Naive B cell (primary cell): ENCODE results near the gene CTIF. TPM values are rescaled to one million over a fixed set of nuclear protein-coding genes. Genes with fewer than 3 reads are reported as not detected.

Experiments used
- ATAC-seq, 2 donors: fragments of 150-1000 bp; cut with Tn5 transposase; 2 replicates each; pipeline ENCODE4 v1.10.0; 2021; ENCODE audit warnings: low read depth in 2 of 2, mild to moderate bottlenecking in 2 of 2, moderate library complexity in 2 of 2
- DNase-seq: peaks from one replicate; pipeline ENCODE4 v3.0.0; 2022
- H3K27ac Mint-ChIP-seq, 6 donors: one replicate each; pipeline ENCODE4 v1.8.0; 2020 to 2022; ENCODE audit warnings: mild to moderate bottlenecking in 6 of 6, mixed read lengths in 6 of 6, moderate library complexity in 5 of 6, inconsistent platforms in 2 of 6
- H3K27me3 Mint-ChIP-seq, 3 donors: one replicate each; pipeline ENCODE4 v1.8.0; 2021 to 2022; ENCODE audit warnings: mixed read lengths in 3 of 3, mild to moderate bottlenecking in 1 of 3
- H3K36me3 Mint-ChIP-seq, 2 donors: one replicate each; pipeline ENCODE4 v1.8.0; 2020 to 2022; ENCODE audit warnings: mixed read lengths in 2 of 2, inconsistent platforms in 1 of 2, mild to moderate bottlenecking in 1 of 2
- H3K4me1 Mint-ChIP-seq, 3 donors: one replicate each; pipeline ENCODE4 v1.8.0; 2020 to 2022; ENCODE audit warnings: mixed read lengths in 3 of 3, inconsistent platforms in 1 of 3, mild to moderate bottlenecking in 1 of 3, moderate library complexity in 1 of 3
- H3K4me3 Mint-ChIP-seq, 8 donors: one replicate each; pipeline ENCODE4 v1.8.0; 2020 to 2022; ENCODE audit warnings: mild to moderate bottlenecking in 8 of 8, mixed read lengths in 8 of 8, moderate library complexity in 8 of 8, inconsistent platforms in 2 of 8
- H3K9me3 Mint-ChIP-seq, 7 donors: one replicate each; pipeline ENCODE4 v1.8.0; 2020 to 2022; ENCODE audit warnings: mixed read lengths in 7 of 7, mild to moderate bottlenecking in 5 of 7, inconsistent platforms in 2 of 7, moderate library complexity in 1 of 7
- polyA plus RNA-seq, 6 donors: library from polyadenylated mRNA; unstranded; fragments of 300-500 nt; fragmentation: Illumina TruSeq; gene quantifications; one replicate each; pipeline ENCODE4 v1.2.3, GENCODE V29; 2021; ENCODE audit warnings: low read depth in 6 of 6

CTIF gene
- polyA plus RNA-seq, 6 donors from 2014 or later: 0.29 to 1.1 (median 0.66) TPM; not detected in 2

DNA sequence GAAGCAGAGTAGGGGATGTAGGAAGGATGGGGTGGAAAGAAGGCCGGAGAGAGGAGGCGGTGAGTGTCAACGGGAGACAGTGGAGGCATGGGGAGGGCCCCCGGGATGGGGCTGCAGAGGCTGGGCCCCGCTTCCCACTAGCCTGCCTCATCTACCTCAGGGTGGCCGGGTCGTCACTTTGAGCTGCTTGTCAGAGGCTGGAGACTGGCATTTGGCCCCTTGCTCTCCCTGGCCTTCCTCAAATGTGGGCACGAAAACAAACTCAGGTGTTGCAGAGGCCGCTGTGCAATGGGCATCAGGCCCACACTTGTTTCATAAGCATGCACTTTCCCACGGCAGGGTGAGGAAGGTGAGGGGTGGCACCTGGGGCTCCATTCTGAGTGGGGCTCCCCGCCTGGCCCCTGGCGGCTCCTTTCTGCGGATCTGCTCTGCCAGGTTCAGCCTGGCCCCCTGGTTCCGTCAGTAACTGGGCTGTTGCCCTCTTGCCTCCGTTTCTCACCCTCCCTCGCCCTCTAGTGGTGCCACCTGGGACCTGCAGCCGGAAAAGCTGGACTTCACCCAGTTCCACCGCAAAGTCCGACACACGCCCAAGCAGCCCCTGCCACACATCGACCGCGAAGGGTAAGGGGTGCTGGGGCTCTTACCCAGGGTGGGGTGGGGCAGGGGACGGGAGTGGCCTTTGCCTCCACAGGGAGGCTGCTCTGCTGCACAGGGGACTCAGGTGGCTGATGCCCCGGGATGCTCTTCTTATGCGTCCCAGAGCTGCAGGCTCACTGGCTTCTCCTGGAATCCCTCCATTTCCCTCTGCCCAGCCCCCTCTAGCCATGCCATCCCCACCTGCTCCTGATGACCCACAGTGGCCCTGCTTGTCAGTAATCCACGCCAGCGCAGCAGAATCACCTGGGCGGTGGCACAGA, 125.4 kb downstream of the CTIF start:
- no peak for ATAC-seq
- H3K9me3 Mint-ChIP-seq: peaks cover 0 to 9% (median 5%) of the 10 kb centered on the region in 7 donors
- H3K27ac Mint-ChIP-seq: peak overlapping the region in 2 of 6 donors; percentile 70 to 82
- H3K4me3 Mint-ChIP-seq: no peak overlapping the region
- H3K36me3 Mint-ChIP-seq: peaks cover 12 to 14% of the 10 kb centered on the region in 2 donors
- no peaks in the 10 kb centered on the region for H3K27me3 Mint-ChIP-seq
- peak; percentile 14 for DNase-seq
- peaks cover 0 to 15% (median 4%) of the 10 kb centered on the region in 3 donors for H3K4me1 Mint-ChIP-seq

DNA sequence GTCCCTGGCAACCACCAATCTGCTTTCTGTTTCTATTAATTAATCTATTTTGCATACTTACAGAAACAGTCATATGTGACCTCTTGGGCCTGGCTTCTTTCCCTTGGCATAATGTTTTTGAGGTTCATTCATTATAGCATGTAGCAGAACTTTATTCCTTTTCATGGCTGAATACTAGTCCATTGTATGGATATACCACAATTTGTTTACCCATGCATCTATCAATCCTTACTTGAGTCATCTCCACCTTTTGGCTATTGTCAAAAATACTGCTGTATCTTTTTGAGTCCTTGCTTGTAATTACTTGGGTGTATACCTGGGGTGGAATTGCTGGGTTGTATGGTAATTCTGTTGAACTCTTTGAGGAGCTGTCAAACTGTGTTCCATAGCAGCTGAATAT, 126.8 kb downstream of the CTIF start:
- H3K4me3 Mint-ChIP-seq: no peak overlapping the region
- no peak overlapping the region for H3K27ac Mint-ChIP-seq
- DNase-seq: no peak
- peaks cover 12 to 14% of the 10 kb centered on the region in 2 donors for H3K36me3 Mint-ChIP-seq
- no peak for ATAC-seq
- peaks cover 0 to 15% (median 4%) of the 10 kb centered on the region in 3 donors for H3K4me1 Mint-ChIP-seq
- H3K9me3 Mint-ChIP-seq: peaks cover 0 to 15% (median 5%) of the 10 kb centered on the region in 7 donors
- H3K27me3 Mint-ChIP-seq: no peaks in the 10 kb centered on the region

DNA sequence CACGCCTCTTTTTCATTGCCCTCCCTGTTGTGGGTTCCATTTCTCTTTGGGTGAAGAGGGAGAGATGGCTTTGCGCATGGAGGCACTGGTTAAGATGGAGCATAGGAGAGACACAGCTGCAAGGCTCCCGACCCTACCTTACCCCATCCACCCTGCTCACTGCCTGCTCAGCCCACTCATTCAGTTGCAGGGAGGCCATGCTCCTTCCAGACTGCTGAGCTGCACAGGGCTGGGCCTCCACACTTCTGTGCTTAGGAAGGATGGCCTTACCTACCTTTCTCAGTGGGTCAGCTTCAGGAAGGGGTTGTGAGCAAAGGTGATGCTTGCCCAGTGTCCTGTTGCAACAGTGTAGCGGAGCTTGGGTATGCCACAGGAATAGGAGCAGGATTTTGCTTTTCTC, 127.8 kb downstream of the CTIF start:
- Mint-ChIP-seq H3K27me3 (no peaks in the 10 kb centered on the region), H3K36me3 (peaks cover 22 to 23% of the 10 kb centered on the region in 2 donors), H3K9me3 (peaks cover 6 to 25% (median 11%) of the 10 kb centered on the region in 7 donors), H3K4me1 (peaks cover 0 to 15% (median 4%) of the 10 kb centered on the region in 3 donors), H3K27ac (no peak overlapping the region), H3K4me3 (no peak overlapping the region)
- DNase-seq: no peak
- ATAC-seq: no peak

DNA sequence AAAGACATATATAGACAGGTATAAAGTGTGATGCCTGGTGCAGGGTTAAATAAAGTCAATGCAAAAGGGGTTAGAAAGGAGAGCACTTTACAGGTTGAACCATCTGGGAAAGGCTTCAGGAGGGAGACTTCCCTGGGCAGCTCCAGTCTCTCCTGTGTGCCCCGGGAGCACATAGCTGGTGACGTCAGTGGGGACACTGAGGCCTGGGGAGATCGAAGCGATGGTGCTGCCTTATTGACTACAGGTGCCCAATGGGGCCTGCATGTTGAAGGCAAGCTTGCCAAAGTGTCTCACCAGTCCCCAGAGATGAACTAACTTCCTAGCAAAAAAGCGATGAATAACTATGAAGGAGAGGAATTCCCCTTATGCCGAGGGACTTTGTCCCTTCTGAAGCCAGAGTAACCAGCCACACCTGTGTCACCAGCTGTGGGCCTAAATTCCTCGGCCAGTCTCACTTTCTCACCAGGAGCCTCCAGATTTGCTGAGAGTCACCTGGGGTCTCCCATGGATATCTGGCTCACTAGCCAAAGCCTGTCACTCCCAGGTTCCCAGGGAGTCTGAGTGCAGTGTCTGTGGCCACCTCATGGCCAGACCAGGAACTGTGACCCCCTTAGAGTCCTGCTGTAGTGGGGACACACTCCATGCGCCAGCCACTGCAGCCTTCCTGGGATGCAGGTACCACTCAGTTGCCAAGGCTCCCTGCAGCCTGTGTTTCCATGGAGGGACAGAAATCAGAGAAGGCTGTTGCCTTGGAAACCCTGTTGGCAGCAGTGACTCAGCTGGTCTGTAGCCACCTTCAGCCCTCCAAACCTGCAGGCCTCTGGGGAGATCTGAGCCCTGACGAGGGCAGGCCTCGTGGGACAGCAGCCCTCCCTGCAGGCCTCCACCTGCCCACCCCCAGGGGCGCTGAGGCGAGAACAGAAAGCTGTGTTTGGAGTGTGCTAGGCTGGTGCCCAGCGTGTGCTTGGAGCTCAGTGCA, 128.7 kb downstream of the CTIF start:
- Mint-ChIP-seq H3K27me3 (no peaks in the 10 kb centered on the region), H3K9me3 (peaks cover 10 to 27% (median 13%) of the 10 kb centered on the region in 7 donors), H3K4me1 (peaks cover 0 to 15% (median 4%) of the 10 kb centered on the region in 3 donors), H3K36me3 (peaks cover 26 to 31% of the 10 kb centered on the region in 2 donors), H3K27ac (no peak overlapping the region), H3K4me3 (no peak overlapping the region)
- DNase-seq (peak; percentile 7), ATAC-seq (peak in 1 of 2 donors; percentile 39)

DNA sequence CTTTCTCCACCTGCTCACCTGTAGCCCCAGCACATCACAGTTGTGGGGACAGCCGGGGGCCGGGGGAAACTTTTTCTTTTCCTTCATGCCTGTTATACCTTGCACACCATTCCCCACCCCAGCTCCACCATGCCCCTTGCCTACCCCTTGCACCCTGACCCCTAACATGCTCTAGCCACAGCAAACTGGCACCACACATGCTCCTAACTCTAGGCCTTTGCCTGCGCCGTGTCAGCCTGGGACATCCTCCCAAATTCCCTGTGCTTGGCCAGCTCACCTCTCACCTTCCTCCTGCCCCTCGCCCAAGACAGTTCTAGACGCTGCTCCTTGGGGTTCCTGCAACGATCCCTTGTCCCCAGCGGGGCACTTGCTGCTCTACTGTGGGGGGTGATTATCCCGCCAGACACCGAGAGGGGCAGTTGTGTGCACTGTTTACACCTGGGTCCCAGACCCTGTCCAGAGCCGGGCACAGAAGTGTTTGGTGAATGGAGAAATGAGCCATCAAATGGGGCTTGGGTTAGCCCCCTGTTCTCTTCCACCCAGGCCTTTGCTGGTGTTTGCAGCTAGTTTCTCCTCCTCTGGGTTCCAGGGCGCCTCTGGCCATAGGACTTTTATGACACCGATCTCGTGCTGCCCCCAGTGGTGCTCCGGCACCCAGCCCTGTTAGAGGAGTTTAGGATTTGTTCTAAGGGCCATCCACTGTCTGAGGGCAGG, 129.8 kb downstream of the CTIF start:
- ATAC-seq (no peak), DNase-seq (no peak)
- Mint-ChIP-seq H3K9me3 (peaks cover 10 to 27% (median 13%) of the 10 kb centered on the region in 7 donors), H3K36me3 (peaks cover 26 to 31% of the 10 kb centered on the region in 2 donors), H3K27ac (peak overlapping the region in 2 of 6 donors; percentile 71 to 76), H3K4me3 (no peak overlapping the region), H3K27me3 (no peaks in the 10 kb centered on the region), H3K4me1 (peaks cover 0 to 15% (median 0%) of the 10 kb centered on the region in 3 donors)

DNA sequence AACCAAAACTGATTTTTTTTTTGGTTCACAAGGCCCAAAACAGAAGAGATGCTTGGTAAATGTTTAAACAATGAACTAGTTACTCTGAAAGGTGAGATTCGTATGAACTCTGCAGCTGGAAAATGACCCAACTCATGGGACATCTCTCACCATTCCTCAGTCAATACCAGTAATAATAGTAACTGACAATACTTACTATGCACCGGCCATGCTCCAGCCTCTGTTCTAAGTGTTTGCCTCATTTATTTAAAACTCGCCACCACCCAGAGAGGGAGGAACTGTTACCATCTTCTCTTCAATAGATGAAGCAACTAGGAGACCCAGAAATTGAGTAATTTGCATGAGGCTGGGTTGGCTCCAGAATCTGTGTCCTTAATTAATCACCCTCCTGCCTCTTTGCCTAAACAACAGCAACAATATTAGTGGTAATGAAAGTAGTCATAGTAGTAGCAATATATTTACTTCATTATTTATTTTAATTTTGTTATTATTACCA, 130.4 kb downstream of the CTIF start:
- DNase-seq (no peak), ATAC-seq (no peak)
- Mint-ChIP-seq H3K9me3 (peaks cover 10 to 27% (median 13%) of the 10 kb centered on the region in 7 donors), H3K27ac (peak overlapping the region in 1 of 6 donors; percentile 71), H3K4me3 (no peak overlapping the region), H3K4me1 (peaks cover 0 to 15% (median 0%) of the 10 kb centered on the region in 3 donors), H3K27me3 (no peaks in the 10 kb centered on the region), H3K36me3 (peaks cover 26 to 31% of the 10 kb centered on the region in 2 donors)

DNA sequence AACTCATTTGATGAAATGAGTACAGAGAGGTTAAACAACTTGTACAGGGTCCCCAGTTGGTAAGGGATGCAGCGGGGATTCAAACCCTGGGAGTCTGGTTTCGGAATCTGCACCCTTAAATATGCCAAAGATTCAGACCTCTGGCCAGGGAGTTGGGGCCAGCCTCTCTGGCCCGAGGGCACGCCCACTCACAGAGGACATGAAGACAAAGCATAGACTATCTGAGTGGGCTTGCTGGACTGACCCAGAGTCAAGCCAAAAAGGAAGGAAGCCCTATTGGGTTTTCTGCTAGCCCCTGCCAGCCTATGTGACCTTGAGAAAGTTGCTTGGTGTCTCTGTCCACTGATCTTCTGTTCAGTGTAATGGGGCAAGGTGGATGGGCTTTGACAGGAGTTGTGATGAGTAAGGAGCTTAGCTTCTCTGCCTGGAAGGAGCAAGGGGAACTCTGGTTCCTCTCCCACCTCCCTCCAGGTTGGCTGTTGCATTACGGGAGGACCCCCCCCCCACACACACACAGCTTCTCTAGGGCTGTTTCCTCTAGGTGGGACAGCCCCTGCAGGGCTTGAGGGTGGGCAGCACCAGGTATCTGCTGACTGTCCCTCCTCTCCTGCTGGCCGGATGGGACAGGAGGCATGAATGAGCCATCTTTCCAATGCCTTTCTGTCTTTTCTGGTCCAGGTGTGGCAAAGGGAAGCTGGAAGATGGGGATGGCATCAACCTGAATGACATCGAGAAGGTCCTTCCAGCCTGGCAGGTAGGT, 131.3 kb downstream of the CTIF start:
- Mint-ChIP-seq H3K36me3 (peaks cover 26 to 31% of the 10 kb centered on the region in 2 donors), H3K4me1 (peaks cover 0 to 15% (median 0%) of the 10 kb centered on the region in 3 donors), H3K4me3 (peak overlapping the region in 1 of 8 donors; percentile 29), H3K9me3 (peaks cover 10 to 27% (median 13%) of the 10 kb centered on the region in 7 donors), H3K27me3 (no peaks in the 10 kb centered on the region), H3K27ac (no peak overlapping the region)
- ATAC-seq: no peak
- no peak for DNase-seq

DNA sequence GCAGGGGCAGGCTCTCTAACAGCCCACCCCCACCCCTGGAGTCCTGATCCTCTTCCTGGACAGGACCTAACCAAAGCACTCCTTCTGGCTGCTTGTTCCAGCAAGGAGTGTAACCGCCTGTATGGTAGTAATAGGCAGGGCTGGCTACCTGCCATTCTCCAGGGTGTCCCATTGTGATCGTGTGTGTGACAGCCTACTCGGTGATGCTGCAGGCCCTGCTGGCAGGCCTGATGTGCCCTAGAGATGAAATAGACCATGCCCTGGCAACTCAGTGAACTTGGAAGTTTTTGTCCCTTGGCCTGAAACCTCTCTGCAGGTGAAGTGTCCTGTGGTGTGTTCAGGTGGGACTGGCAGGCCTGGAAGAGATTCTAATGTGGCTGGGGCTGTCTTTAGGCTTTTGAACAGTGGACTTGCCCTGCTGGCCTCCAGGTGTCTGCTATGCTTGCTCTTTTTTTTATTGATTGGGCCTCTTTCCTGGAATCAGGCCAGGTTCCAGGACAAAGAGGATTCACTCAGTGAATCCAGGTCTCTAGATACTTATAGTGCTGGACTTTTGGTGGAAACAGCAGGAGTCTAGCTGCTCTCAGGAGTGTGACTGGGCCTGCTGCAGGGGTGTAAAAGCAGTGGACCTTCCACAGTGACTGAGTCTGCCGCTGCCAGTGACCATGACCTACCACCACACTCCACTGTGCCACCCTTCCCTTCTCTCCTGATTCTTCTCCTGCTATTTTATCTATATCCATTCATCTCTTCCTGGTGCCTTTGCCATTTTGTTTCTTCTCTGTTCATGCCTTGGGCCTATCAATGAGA, 132.1 kb downstream of the CTIF start:
- Mint-ChIP-seq H3K9me3 (peaks cover 9 to 20% (median 13%) of the 10 kb centered on the region in 7 donors), H3K27me3 (no peaks in the 10 kb centered on the region), H3K4me1 (peaks cover 0 to 15% (median 0%) of the 10 kb centered on the region in 3 donors), H3K4me3 (no peak overlapping the region), H3K27ac (peak overlapping the region in 1 of 6 donors; percentile 62), H3K36me3 (peaks cover 19 to 25% of the 10 kb centered on the region in 2 donors)
- no peak for ATAC-seq
- no peak for DNase-seq

DNA sequence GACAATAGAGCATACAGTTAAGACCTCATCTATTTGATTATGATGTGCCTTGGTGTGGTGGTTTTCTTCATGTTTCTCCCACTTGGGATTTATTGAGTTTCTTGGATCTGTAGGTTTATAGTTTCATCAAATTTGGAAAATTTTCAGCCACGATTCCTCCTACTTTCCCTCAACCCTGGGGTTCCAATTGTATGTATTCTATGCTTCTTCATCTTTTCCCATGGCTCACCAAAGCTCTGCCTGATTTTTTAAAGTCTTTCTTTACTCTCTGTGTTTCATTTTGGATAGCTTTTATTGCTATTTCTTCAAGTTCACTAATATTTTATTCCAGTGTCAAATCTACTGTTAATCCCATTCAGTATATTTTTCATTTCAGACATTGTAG, 132.7 kb downstream of the CTIF start:
- H3K36me3 Mint-ChIP-seq: peaks cover 14 to 19% of the 10 kb centered on the region in 2 donors
- H3K9me3 Mint-ChIP-seq: peaks cover 8 to 19% (median 10%) of the 10 kb centered on the region in 7 donors
- no peaks in the 10 kb centered on the region for H3K27me3 Mint-ChIP-seq
- ATAC-seq (no peak), DNase-seq (no peak)
- peak overlapping the region in 1 of 6 donors; percentile 62 for H3K27ac Mint-ChIP-seq
- H3K4me3 Mint-ChIP-seq: no peak overlapping the region
- H3K4me1 Mint-ChIP-seq: peaks cover 0 to 15% (median 0%) of the 10 kb centered on the region in 3 donors

DNA sequence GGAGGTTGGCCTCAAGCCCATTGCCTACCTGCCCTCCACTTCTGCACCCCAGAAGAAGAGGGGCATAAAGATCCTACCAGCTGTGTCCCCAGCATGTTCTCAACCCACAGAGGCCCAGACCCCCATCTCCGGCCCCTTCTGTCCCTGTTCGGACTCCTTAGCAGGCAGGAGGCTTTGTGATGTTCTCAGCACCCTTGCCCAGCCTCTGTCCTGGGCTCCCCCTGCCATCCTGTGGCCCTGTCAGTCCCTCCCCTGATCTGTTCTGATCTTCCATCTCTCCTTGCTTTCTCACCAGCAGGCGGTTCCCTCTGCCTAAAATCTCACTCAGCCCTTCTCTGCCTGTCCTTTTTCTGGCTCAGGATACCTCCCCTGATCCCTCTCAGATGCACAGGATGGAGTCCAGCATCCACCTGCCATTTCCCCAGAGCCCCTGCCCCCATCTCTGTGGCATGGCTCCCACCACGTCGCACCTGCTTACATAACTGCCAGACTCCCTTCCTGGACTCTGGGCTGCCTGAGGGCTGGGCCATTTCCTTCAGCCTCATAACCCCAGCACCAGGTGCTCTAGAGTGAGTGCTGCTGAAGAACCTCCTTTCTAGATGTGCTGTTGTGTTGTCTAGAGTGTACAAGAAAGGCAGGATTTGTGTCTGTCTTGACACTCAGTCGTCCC, 134.0 kb downstream of the CTIF start:
- Mint-ChIP-seq H3K27me3 (no peaks in the 10 kb centered on the region), H3K27ac (peak overlapping the region in 5 of 6 donors; percentile 55 to 93 (median 72)), H3K4me1 (peaks cover 0 to 9% (median 0%) of the 10 kb centered on the region in 3 donors), H3K36me3 (peaks cover 14 to 17% of the 10 kb centered on the region in 2 donors), H3K4me3 (no peak overlapping the region), H3K9me3 (peaks cover 8 to 19% (median 10%) of the 10 kb centered on the region in 7 donors)
- DNase-seq (no peak), ATAC-seq (no peak)

DNA sequence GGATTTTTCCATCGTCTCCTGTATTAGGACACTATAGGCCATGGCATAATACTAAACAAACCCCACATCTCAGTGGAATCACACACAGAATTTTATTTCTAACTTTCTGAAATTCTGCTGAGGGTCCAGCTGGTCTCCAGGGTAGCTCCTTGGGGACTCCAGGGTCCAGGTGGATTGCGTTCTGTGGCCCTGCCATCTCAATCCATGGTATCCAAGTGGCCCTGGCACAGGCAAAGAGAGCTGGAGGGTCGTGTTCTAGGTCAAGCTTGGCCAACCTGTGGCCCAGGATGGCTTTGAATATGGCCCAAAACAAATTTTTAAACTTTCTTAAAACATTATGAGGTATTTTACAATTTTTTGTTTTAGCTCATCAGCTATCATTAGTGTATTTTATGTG, 134.6 kb downstream of the CTIF start:
- Mint-ChIP-seq H3K27ac (peak overlapping the region in 1 of 6 donors; percentile 93), H3K9me3 (peaks cover 8 to 19% (median 10%) of the 10 kb centered on the region in 7 donors), H3K27me3 (no peaks in the 10 kb centered on the region), H3K36me3 (peaks cover 14 to 17% of the 10 kb centered on the region in 2 donors), H3K4me1 (peaks cover 0 to 3% (median 0%) of the 10 kb centered on the region in 3 donors), H3K4me3 (no peak overlapping the region)
- no peak for DNase-seq
- no peak for ATAC-seq
